Right lobe of liver (tissue), 6 donors: ENCODE results near the gene CPNE4. TPM values are rescaled to one million over a fixed set of nuclear protein-coding genes. Genes with fewer than 3 reads are reported as not detected.

Experiments used
- ATAC-seq, 4 donors: fragments of 200-7000 bp; cut with Tn5 transposase; one replicate each; pipeline ENCODE4 v1.9.1; 2020; ENCODE audit warnings: mild to moderate bottlenecking in 4 of 4, moderate library complexity in 4 of 4
- DNase-seq, 3 donors: peaks; one replicate each; pipeline ENCODE4 v3.0.0-alpha.2; 2020
- H3K27ac ChIP-seq, 3 donors: fragments of 200-600 bp; one replicate each; pipeline ENCODE4 v1.8.0; 2022
- H3K27me3 ChIP-seq, 2 donors: fragments of 200-600 bp; one replicate each; pipeline ENCODE4 v1.8.0; 2022
- H3K36me3 ChIP-seq, 4 donors: fragments of 200-600 bp; sonication (generic) in 1 of 4; one replicate each; pipeline versions ENCODE4 v1.5.1 to v1.8.0; 2017 to 2022; ENCODE audit warnings: control low read depth in 1 of 4
- H3K4me1 ChIP-seq, 4 donors: fragments of 200-600 bp; sonication (generic) in 1 of 4; one replicate each; pipeline versions ENCODE4 v1.5.1 to v1.8.0; 2017 to 2022; ENCODE audit warnings: control low read depth in 1 of 4
- H3K4me3 ChIP-seq, 3 donors: fragments of 200-600 bp; one replicate each; pipeline ENCODE4 v1.8.0; 2022
- H3K9me3 ChIP-seq, 4 donors: fragments of 200-600 bp; sonication (generic) in 1 of 4; one replicate each; pipeline versions ENCODE4 v1.5.1 to v1.8.0; 2017 to 2022; ENCODE audit warnings: control low read depth in 1 of 4
- POLR2A ChIP-seq: fragments of 450-650 bp; IDR thresholded peaks from one replicate; pipeline ENCODE4 v1.6.1; 2017; ENCODE audit warnings: antibody characterized with exemption, mild to moderate bottlenecking
- WGBS: methylation state at CpG from one replicate; pipeline ENCODE4 v1.1.6; 2018; ENCODE audit warnings: low coverage, low lambda C conversion rate; ENCODE audit not compliant: insufficient coverage; ENCODE audit errors: missing lambda C conversion rate; 5-methylcytosine and 5-hydroxymethylcytosine counted together
- intact Hi-C, 2 donors: fragments of 100-400 bp; cut with DNase I; formaldehyde crosslinking; loops; one replicate each; pipeline versions ENCODE4 v1.11.2 to v1.14.1; 2022
- total RNA-seq, 6 experiments: library from RNA; depleted of rRNA in 2 of 6; stranded (reverse); fragments of >200 nt in 2 of 6; fragmentation: NEBNext Ultra II Directional in 3 of 6; extraction: Animal tissue kit (Norgen Biotek cat#: 25700) in 3 of 6; gene quantifications; one replicate each; pipeline versions ENCODE4 v1.1.0 to v1.2.4, GENCODE V29; 2016 to 2023
- TF ChIP-seq, protein P1 (sequence below), 4 donors: fragments of 200-600 bp in 3 of 4; fragments of 450-650 bp in 1 of 4; IDR thresholded peaks; one replicate each; pipeline versions ENCODE4 v1.5.1 to v1.8.0; 2016 to 2022; ENCODE audit warnings: antibody characterized with exemption in 4 of 4, mild to moderate bottlenecking in 2 of 4
- donor health status: DM: no; HTN: yes; CAD: no.
- donor health status: DM: no; HTN: no; CAD: no.
- donor health status: DM: no; HTN: no; CAD: no.
- donor health status: DM: no; HTN: yes; CAD: no.
- donor health status: DM: no; HTN: yes; CAD: no.

The CPNE4 gene
- total RNA-seq, 6 experiments from 2014 or later: not detected

DNA sequence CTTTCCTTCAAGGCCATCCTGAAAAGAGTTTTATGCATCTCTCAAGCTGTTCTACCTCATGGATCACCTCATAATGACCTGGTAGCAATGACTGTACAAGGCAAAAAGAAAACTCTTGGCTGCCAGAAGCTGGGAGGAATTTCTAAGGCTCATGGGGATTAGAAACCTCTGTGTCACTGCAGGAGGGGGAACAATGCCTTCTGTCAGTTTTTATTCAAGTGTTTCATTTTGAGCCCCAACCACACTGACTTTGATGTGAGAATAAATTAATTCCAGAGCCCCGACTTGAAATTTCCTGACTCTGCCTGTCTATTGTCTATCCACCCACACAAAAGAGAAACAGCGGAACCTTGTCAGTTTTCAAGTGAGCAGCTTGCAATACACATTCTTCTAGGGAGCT is 473.3 kb downstream of the CPNE4 start:
- H3K9me3 ChIP-seq: no peaks in the 10 kb centered on the region
- TF ChIP-seq, protein P1, sequence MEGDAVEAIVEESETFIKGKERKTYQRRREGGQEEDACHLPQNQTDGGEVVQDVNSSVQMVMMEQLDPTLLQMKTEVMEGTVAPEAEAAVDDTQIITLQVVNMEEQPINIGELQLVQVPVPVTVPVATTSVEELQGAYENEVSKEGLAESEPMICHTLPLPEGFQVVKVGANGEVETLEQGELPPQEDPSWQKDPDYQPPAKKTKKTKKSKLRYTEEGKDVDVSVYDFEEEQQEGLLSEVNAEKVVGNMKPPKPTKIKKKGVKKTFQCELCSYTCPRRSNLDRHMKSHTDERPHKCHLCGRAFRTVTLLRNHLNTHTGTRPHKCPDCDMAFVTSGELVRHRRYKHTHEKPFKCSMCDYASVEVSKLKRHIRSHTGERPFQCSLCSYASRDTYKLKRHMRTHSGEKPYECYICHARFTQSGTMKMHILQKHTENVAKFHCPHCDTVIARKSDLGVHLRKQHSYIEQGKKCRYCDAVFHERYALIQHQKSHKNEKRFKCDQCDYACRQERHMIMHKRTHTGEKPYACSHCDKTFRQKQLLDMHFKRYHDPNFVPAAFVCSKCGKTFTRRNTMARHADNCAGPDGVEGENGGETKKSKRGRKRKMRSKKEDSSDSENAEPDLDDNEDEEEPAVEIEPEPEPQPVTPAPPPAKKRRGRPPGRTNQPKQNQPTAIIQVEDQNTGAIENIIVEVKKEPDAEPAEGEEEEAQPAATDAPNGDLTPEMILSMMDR (IDR thresholded peaks at IDR 0.05): no peak
- no peak for TF ChIP-seq POLR2A
- intact Hi-C loops: no loop called here
- 57% methylated on average over 2 of the region's 2 CpGs for WGBS
- no peak for ATAC-seq
- H3K27me3 ChIP-seq: no peaks in the 10 kb centered on the region
- no peaks in the 10 kb centered on the region for H3K4me1 ChIP-seq
- no peak overlapping the region for H3K27ac ChIP-seq
- H3K4me3 ChIP-seq: no peak overlapping the region
- no peaks in the 10 kb centered on the region for H3K36me3 ChIP-seq
- no peak for DNase-seq

DNA sequence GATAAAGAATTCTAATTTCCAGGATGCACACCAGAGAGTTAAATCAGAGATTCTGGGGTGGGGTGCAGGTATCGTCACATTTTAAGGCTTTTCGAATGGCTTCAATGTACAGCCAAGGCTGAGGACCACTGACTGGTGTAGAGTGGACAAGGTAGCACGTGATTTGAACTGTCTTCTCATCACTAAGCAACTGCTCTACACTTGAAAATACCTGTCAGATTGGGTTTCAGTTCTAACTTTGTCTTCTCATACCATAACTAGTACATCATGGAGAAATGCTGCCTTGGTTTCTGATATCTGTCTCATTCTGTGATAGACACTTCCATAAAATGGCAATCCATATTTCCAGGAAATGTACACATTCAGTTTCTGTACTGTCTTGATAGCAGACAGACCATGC is 474.0 kb downstream of the CPNE4 start:
- ATAC-seq: no peak
- H3K4me3 ChIP-seq: no peak overlapping the region
- TF ChIP-seq, protein P1 (IDR thresholded peaks at IDR 0.05): no peak
- TF ChIP-seq POLR2A: no peak
- no peak overlapping the region for H3K27ac ChIP-seq
- H3K4me1 ChIP-seq: no peaks in the 10 kb centered on the region
- WGBS: 66% methylated on average over 3 of the region's 3 CpGs
- H3K36me3 ChIP-seq: no peaks in the 10 kb centered on the region
- DNase-seq: no peak
- intact Hi-C loops: no loop called here
- H3K9me3 ChIP-seq: no peaks in the 10 kb centered on the region
- no peaks in the 10 kb centered on the region for H3K27me3 ChIP-seq

DNA sequence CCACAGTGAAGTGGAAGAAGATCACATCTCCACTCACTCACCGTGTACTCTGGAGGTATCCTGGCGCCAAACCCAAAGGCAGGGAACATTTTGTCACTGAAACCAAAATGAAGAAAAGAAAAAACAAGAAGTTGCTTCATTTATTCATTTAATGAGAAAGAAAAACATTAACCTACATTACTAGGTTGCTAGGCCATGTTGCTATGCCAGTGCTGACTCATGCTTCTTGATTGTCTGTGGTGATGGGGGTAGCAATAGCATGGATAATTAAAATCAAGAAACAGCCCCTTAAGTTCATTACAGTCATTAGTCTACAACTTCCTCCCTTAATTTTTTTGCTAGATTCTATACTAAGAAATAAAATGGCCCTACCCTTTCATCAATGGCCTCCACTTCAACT is 479.4 kb downstream of the CPNE4 start:
- intact Hi-C loops: no loop called here
- H3K36me3 ChIP-seq: no peaks in the 10 kb centered on the region
- no peaks in the 10 kb centered on the region for H3K4me1 ChIP-seq
- no peaks in the 10 kb centered on the region for H3K27me3 ChIP-seq
- DNase-seq (no peak), ATAC-seq (no peak)
- H3K27ac ChIP-seq: no peak overlapping the region
- TF ChIP-seq, protein P1 (IDR thresholded peaks at IDR 0.05): no peak
- no peak for TF ChIP-seq POLR2A
- 50% methylated on average over 2 of the region's 2 CpGs for WGBS
- no peak overlapping the region for H3K4me3 ChIP-seq
- H3K9me3 ChIP-seq: no peaks in the 10 kb centered on the region

DNA sequence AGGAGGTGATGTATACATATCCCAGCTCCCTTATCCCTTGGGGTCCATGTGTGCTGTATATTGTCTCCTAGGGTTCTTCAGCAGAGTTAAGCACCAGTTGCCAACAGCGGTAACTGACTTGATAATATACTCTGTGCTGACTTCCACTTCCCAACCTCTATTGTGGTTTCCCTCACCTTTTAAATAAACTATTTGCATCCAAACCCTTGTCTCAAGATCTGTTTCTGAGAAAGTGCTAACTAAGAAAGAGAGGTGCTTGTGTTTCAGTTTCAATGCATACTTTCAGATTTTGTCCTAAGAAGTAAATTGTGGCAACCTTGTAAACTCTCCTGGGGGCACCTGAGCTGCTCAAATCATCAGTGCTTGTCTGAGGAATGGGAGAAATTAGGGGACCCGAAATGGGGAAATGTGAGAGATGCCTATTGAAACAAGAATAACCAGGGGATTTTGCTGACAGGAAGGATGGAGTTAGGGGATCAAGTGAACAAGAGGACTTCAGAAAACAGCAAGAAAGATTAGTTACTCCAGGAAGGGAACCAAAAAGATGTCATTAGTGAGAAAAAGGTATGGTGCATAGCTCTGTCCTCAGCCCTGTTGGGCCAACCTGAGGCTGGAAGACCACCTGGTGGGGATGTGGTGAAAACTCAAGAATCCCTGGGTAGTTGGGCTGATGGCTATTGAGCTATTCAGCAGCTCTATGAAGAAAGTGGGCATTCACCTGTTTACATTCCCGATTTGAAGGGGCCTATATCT is 481.1 kb downstream of the CPNE4 start:
- Histone ChIP-seq H3K4me1 (no peaks in the 10 kb centered on the region), H3K4me3 (no peak overlapping the region)
- 61% methylated on average over 3 of the region's 3 CpGs for WGBS

More for the DNA sequence above, 481.1 kb downstream of the CPNE4 start:
- H3K27ac ChIP-seq: no peak overlapping the region
- ATAC-seq (no peak), DNase-seq (no peak)
- H3K36me3 ChIP-seq: no peaks in the 10 kb centered on the region
- no peaks in the 10 kb centered on the region for H3K9me3 ChIP-seq
- TF ChIP-seq POLR2A: no peak
- TF ChIP-seq, protein P1 (IDR thresholded peaks at IDR 0.05): no peak
- intact Hi-C loops: no loop called here
- no peaks in the 10 kb centered on the region for H3K27me3 ChIP-seq
